Choroid plexus epithelial cell (primary cell): Measurements from ENCODE around the gene NCSTN.

ENCODE experiments used
- DNase-seq: peaks from one replicate; pipeline ENCODE4 v3.0.0-alpha.2; 2010; ENCODE audit warnings: low read depth
- H3K4me3 ChIP-seq: 2 replicates; pipeline ENCODE4 v1.5.1; 2011; ENCODE audit warnings: low read depth, mild to moderate bottlenecking, control low read depth, low read length, moderate library complexity
- CTCF ChIP-seq: conservative IDR thresholded peaks from 2 replicates; pipeline ENCODE4 v1.5.1; 2011; ENCODE audit warnings: low read depth, mild to moderate bottlenecking, control low read depth, inconsistent platforms, low read length, moderate library complexity

NCSTN gene

DNA sequence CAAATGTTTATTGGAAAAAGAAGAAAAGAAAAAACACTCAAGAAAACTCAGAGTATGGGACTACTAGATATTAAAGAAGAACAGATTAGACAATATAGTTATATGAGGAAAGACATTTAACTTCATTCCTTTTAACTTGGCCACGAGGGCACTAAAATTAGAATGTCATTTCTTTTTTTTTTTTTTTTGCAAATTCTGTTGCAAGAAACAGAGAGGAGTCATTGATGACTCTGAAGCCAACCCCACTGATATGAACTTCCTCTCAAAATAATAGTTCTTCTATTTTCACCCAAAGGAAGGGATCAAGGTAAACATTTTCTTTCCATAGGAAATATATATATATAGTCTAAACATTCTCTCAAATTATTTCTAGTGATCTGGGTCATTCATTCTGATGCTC is 33.6 kb upstream of the NCSTN start:
- no peak for TF ChIP-seq CTCF
- DNase-seq = no peak
- no peak overlapping the region for H3K4me3 ChIP-seq

DNA sequence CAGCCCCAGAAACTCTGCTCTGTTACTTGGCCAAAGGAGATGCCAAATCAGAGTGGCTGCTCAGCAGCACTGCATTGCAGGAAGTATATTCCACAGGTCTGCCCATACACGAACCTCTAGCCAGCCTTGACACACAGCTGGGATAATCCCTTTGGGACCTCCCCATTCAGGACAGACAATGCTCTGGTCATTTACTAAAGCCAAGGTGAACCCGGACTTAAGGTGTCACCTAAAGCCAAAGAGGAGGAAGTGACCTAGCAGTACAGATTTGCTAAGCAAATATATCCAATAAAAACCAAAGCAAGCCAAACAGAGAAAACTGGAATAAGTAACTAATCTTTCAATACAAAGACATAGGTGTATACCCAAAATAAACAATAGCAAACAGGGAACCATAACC is 27.8 kb upstream of the NCSTN start:
- H3K4me3 ChIP-seq = no peak overlapping the region
- TF ChIP-seq CTCF = no peak
- no peak for DNase-seq

DNA sequence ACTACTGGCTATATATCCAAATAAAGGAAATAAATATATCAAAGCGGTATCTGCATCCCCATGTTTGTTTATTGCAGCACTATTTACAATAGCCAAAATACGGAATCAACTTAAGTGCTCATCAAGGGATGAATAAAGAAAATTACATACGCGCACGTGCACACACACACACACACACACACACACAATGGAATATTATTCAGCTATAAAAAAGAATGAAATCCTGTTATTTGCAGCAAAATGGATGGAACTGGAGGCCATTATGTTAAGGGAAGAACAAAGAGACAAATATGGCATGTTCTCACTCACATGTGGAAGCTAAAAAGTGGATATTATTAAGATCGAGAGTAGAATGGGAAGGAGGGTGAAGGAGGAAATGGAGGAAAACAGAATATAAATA is 20.4 kb upstream of the NCSTN start:
- no peak for DNase-seq
- H3K4me3 ChIP-seq = no peak overlapping the region
- TF ChIP-seq CTCF = no peak

DNA sequence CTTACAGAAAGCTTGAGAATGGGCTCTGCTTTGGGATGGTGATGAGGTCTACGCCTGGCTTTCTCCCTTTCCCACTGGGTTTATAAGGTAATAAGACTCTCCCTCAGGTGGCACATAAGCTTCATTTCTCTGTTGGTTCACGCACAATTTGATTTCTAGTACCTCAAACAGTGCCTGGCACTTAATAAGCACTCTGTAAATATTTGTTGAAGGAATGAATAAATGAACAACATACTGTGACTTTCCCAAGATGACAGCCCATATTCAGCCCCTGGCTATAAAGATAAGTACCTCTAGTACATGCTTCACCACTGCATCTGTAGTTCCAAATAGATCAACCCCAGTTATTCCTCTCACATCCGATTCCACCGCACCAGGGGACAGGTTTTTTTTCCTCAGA is 17.9 kb upstream of the NCSTN start:
- H3K4me3 ChIP-seq = no peak overlapping the region
- no peak for DNase-seq
- no peak for TF ChIP-seq CTCF

DNA sequence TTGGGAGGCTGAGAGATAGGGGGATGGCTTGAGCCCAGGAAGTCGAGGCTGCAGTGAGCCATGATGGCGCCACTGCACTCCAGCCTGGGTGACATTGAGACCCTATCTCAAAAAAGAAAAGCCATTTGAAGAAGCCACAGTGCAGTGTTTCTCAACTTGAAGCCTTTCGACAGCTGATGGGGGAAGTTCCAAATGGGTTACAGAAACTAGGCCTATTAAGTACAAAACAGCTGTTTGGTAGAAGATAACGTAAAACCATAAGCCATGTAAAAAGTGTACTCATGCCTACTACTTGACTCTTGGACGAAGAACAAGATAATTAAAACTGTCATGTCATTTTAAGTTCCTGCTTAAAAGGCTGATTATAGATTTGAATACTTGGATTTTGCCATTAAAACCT is 16.8 kb upstream of the NCSTN start:
- no peak for DNase-seq
- H3K4me3 ChIP-seq = no peak overlapping the region
- TF ChIP-seq CTCF = no peak

DNA sequence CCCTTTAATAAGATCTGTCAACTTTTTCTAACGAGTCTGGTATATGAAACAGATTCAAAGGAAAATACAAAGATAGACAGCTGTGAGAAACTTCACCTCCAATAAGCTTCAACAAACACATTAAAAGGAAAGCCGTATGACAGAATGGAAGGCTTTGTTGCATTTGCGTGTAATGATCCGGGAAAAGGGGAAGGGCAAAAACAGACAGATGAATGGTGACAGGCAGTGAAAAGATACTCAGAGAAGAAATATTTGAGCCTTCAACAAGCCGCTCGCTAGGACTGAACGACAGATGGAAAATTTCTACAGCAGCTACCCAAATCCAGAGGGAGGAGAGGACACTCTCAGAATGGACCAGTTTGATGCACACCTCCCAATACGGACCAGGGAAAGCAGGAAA is 15.0 kb upstream of the NCSTN start:
- H3K4me3 ChIP-seq = no peak overlapping the region
- TF ChIP-seq CTCF = no peak
- no peak for DNase-seq

- H3K4me3 ChIP-seq = no peak overlapping the region
- DNase-seq = no peak
- no peak for TF ChIP-seq CTCF
Observed at GRCh38 chr1:160330119-160330518, 13.1 kb upstream of the NCSTN start.
